Activated CD4-positive, alpha-beta T cell treated with anti-CD3 and anti-CD28 coated beads for 24 hours (primary cell): ENCODE results near the gene REG4.
"Not testable (repeated sequence)": the region's sequence is repeated elsewhere in the genome, so short reads cannot be mapped to it uniquely, and the experiment has no call there.

Experiments
- DNase-seq, 2 donors: peaks; one replicate each; pipeline ENCODE4 v3.0.0-alpha.2; 2020; ENCODE audit warnings: low read depth in 2 of 2

REG4 gene

GRCh38 chr1:119806489-119806888, 4.8 kb downstream of the REG4 start:
- DNase-seq = no peak

GRCh38 chr1:119805746-119806145, 5.5 kb downstream of the REG4 start:
- DNase-seq = no peak

GRCh38 chr1:119805247-119805646, 6.0 kb downstream of the REG4 start:
- no peak for DNase-seq

GRCh38 chr1:119799599-119800177, 11.6 kb downstream of the REG4 start:
- no peak for DNase-seq

- no peak for DNase-seq
Observed at GRCh38 chr1:119799003-119799402, 12.3 kb downstream of the REG4 start.

GRCh38 chr1:119797606-119798005, 13.7 kb downstream of the REG4 start:
- DNase-seq = no peak

GRCh38 chr1:119797162-119797561, 14.1 kb downstream of the REG4 start:
- DNase-seq = no peak

- DNase-seq = no peak
Observed at GRCh38 chr1:119795261-119796200, 15.7 kb downstream of the REG4 start.

- no peak for DNase-seq
Observed at GRCh38 chr1:119794876-119795240, 16.4 kb downstream of the REG4 start.

GRCh38 chr1:119794230-119794875, 16.9 kb downstream of the REG4 start:
- DNase-seq = no peak

GRCh38 chr1:119791377-119791776, 19.9 kb downstream of the REG4 start:
- DNase-seq = no peak

GRCh38 chr1:119790451-119791198, 20.6 kb downstream of the REG4 start:
- no peak for DNase-seq

GRCh38 chr1:119787776-119788175, 23.5 kb downstream of the REG4 start:
- DNase-seq = no peak

- not testable (repeated sequence) for DNase-seq
Observed at GRCh38 chr1:119786473-119787050, 24.7 kb downstream of the REG4 start.

GRCh38 chr1:119786046-119786445, 25.2 kb downstream of the REG4 start:
- not testable (repeated sequence) for DNase-seq

- no peak for DNase-seq
Observed at GRCh38 chr1:119784191-119784781, 27.0 kb downstream of the REG4 start.

GRCh38 chr1:119783354-119784185, 27.7 kb downstream of the REG4 start:
- no peak for DNase-seq

GRCh38 chr1:119782631-119783325, 28.5 kb downstream of the REG4 start:
- DNase-seq = no peak

- no peak for DNase-seq
Observed at GRCh38 chr1:119781434-119782210, 29.6 kb downstream of the REG4 start.
